ENCODE measurements around the gene PKMYT1.

DNA sequence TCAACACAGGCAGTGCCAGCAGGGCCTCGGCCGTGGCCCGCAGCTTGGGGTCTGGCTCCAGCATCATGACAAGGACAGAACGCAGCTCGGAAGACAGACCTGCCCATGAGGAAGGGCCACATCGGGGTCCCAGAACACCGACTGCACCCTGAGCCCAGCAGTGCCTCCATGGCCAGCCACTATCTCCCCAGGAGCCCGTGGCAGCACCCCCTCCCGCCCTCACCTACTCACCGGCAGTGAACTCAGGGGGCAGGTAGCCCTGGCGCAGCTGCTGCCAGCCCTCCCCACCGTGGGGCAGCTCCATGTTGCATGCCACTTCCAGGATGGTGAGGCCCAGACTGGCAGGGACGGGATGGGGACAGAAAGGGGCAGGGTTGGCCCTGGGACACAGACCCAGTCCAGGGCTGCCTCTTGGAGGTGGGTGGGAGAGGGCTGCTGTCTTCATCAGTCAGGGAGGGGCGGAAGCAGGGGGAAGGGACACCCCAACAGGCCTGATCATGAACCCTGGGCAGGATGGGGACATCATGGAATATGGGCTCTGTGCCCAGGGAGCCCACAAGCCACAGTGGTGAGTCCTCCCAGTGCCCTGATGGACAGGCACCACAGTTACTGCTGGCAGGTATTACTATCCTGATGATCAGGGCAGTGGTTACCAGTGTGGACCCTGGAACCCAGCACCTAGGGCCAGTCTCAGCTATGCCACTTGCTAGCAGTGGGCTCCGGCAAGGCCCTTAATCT, 5.8 kb downstream of the PKMYT1 start:
- TF ChIP-seq, protein P1, sequence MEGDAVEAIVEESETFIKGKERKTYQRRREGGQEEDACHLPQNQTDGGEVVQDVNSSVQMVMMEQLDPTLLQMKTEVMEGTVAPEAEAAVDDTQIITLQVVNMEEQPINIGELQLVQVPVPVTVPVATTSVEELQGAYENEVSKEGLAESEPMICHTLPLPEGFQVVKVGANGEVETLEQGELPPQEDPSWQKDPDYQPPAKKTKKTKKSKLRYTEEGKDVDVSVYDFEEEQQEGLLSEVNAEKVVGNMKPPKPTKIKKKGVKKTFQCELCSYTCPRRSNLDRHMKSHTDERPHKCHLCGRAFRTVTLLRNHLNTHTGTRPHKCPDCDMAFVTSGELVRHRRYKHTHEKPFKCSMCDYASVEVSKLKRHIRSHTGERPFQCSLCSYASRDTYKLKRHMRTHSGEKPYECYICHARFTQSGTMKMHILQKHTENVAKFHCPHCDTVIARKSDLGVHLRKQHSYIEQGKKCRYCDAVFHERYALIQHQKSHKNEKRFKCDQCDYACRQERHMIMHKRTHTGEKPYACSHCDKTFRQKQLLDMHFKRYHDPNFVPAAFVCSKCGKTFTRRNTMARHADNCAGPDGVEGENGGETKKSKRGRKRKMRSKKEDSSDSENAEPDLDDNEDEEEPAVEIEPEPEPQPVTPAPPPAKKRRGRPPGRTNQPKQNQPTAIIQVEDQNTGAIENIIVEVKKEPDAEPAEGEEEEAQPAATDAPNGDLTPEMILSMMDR (IDR thresholded peaks at IDR 0.05) = no peak
- TF ChIP-seq SMC3 (IDR thresholded peaks at IDR 0.05) (no peak), KDM5A (IDR thresholded peaks at IDR 0.05) (no peak), RCOR1 (IDR thresholded peaks at IDR 0.05; ENCODE audit: low read depth, low read length) (no peak), EP300 (IDR thresholded peaks at IDR 0.05) (no peak), ZFP36 (IDR thresholded peaks at IDR 0.05; ENCODE audit: borderline replicate concordance, partially characterized antibody) (no peak), MAZ (IDR thresholded peaks at IDR 0.05; ENCODE audit: borderline replicate concordance, low read depth, low read length) (no peak), SREBF2 (IDR thresholded peaks at IDR 0.05) (no peak), JUNB (IDR thresholded peaks at IDR 0.05) (no peak), MYC (IDR thresholded peaks at IDR 0.05; ENCODE audit: borderline replicate concordance, low read length) (no peak)

Measured in A549 (cell line).